Fibroblast of lung (primary cell): ENCODE measurements around the gene TYSND1. TPM values are rescaled to one million over a fixed set of nuclear protein-coding genes. Genes with fewer than 3 reads are reported as not detected.

Experiments
- DNase-seq, 2 donors: peaks; one replicate each; pipeline versions ENCODE4 v3.0.0 to v3.0.0-alpha.2; 2010; ENCODE audit warnings: low read depth in 2 of 2
- H2AFZ ChIP-seq: 2 replicates; pipeline ENCODE4 v1.5.1; 2012; ENCODE audit warnings: low read length, control low read depth, inconsistent platforms
- H3K27ac ChIP-seq: 2 replicates; pipeline ENCODE4 v1.5.1; 2011; ENCODE audit warnings: low read length, control low read depth; ENCODE audit not compliant: insufficient read depth
- H3K27me3 ChIP-seq: 2 replicates; pipeline ENCODE4 v1.5.1; 2011; ENCODE audit warnings: mild to moderate bottlenecking, low read length; ENCODE audit not compliant: control insufficient read depth, insufficient read depth
- H3K36me3 ChIP-seq: 2 replicates; pipeline ENCODE4 v1.5.1; 2011; ENCODE audit warnings: low read length; ENCODE audit not compliant: control insufficient read depth, insufficient read depth
- H3K4me1 ChIP-seq: 2 replicates; pipeline ENCODE4 v1.5.1; 2011; ENCODE audit warnings: low read length; ENCODE audit not compliant: control insufficient read depth, insufficient read depth; ENCODE audit errors: extremely low read depth
- H3K4me2 ChIP-seq: 2 replicates; pipeline ENCODE4 v1.5.1; 2011; ENCODE audit warnings: low read length, control low read depth; ENCODE audit not compliant: insufficient read depth; ENCODE audit errors: extremely low read depth
- H3K4me3 ChIP-seq, 4 experiments: fragments of 200-600 bp in 1 of 4; sonication (generic) in 1 of 4; replicated peaks in 1 of 4; 2 replicates each; pipeline ENCODE4 v1.5.1; 2011 to 2016; ENCODE audit warnings: low read length in 4 of 4, low read depth in 3 of 4, mild to moderate bottlenecking in 3 of 4, control low read depth in 2 of 4, inconsistent platforms in 1 of 4, mixed read lengths in 1 of 4; ENCODE audit not compliant: insufficient read depth in 1 of 4; ENCODE audit errors: control extremely low read depth in 1 of 4
- H3K79me2 ChIP-seq: 2 replicates; pipeline ENCODE4 v1.5.1; 2012; ENCODE audit warnings: mild to moderate bottlenecking, low read length, inconsistent platforms; ENCODE audit not compliant: control insufficient read depth, insufficient read depth
- H3K9ac ChIP-seq: 2 replicates; pipeline ENCODE4 v1.5.1; 2011; ENCODE audit warnings: mild to moderate bottlenecking, low read length, control low read depth; ENCODE audit not compliant: insufficient read depth
- H3K9me3 ChIP-seq: 2 replicates; pipeline ENCODE4 v1.5.1; 2012; ENCODE audit warnings: low read depth, low read length; ENCODE audit not compliant: control insufficient read depth, insufficient read depth
- H4K20me1 ChIP-seq: 2 replicates; pipeline ENCODE4 v1.5.1; 2011; ENCODE audit warnings: low read length; ENCODE audit not compliant: control insufficient read depth, insufficient read depth; ENCODE audit errors: extremely low read depth
- EZH2 ChIP-seq: IDR thresholded peaks from 2 replicates; pipeline ENCODE4 v1.5.1; 2012; ENCODE audit warnings: low read length, control low read depth, mild to moderate bottlenecking; ENCODE audit errors: missing control alignments
- polyA plus RNA-seq, 2 donors: library from polyadenylated mRNA; depleted of rRNA in 1 of 2; stranded (reverse) in 1 of 2; unstranded in 1 of 2; fragments of >200 nt; gene quantifications; 2 replicates each; pipeline ENCODE4 v1.2.1, GENCODE V29; 2011 to 2012; ENCODE audit warnings: missing spikeins in 1 of 2
- total RNA-seq: library from RNA; depleted of rRNA; stranded (reverse); fragments of >200 nt; gene quantifications from 2 replicates; pipeline ENCODE4 v1.2.1, GENCODE V29; 2014
- TF ChIP-seq, protein P1 (sequence below), 2 donors: IDR thresholded peaks in 1 of 2; conservative IDR thresholded peaks in 1 of 2; 1 replicate in 1 of 2; 2 replicates in 1 of 2; pipeline ENCODE4 v1.5.1; 2011 to 2012; ENCODE audit warnings: low read length in 2 of 2, control low read depth in 1 of 2, inconsistent platforms in 1 of 2, low read depth in 1 of 2, mild to moderate bottlenecking in 1 of 2

TYSND1 gene
- total and polyA plus RNA-seq, 2 donors (not counting 1 experiment from before 2014, with no cell fraction given) = 2.4 to 15.5 TPM

DNA sequence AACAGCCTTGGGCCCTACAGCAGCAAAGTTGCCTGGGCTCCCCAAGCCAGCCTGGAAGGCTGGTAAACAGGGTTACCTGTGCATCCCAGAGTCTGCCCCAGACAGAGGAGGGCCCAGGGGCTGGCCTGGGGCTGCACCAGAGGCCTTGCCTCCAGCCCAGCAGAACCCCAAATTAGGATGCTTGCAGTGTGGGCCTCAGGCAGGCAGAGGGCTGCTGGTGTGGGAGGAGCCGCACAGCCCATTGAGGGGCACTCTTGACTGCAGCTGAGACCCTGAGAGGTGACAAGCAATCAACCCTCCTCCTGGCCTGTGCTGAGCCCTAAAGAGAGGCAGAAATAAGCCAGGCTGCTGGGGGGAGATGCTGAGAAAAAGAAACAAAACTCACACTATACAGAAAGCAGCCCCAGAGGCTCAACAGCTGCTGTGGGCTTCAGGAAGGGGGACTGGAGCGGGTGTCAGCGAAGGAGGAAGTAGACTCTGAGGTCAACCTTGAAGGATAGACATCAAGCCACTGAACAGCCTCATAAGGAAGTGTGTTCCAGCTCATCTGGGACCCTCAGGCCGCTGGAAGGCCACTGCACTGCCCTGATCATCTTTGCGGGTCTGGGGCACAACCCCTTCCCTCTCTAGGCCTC lies 20.5 kb downstream of the TYSND1 start:
- no peaks in the 10 kb centered on the region for H3K27me3 ChIP-seq
- no peak for DNase-seq
- H3K36me3 ChIP-seq = peaks cover 2% of the 10 kb centered on the region
- no peaks in the 10 kb centered on the region for H3K9me3 ChIP-seq
- TF ChIP-seq, protein P1, sequence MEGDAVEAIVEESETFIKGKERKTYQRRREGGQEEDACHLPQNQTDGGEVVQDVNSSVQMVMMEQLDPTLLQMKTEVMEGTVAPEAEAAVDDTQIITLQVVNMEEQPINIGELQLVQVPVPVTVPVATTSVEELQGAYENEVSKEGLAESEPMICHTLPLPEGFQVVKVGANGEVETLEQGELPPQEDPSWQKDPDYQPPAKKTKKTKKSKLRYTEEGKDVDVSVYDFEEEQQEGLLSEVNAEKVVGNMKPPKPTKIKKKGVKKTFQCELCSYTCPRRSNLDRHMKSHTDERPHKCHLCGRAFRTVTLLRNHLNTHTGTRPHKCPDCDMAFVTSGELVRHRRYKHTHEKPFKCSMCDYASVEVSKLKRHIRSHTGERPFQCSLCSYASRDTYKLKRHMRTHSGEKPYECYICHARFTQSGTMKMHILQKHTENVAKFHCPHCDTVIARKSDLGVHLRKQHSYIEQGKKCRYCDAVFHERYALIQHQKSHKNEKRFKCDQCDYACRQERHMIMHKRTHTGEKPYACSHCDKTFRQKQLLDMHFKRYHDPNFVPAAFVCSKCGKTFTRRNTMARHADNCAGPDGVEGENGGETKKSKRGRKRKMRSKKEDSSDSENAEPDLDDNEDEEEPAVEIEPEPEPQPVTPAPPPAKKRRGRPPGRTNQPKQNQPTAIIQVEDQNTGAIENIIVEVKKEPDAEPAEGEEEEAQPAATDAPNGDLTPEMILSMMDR (conservative IDR thresholded peaks at IDR 0.05 in 1 of 2, IDR thresholded peaks at IDR 0.05 in 1 of 2; ENCODE audit: low read depth in 1 of 2, low read length in 2 of 2) = no peak
- no peak for TF ChIP-seq EZH2
- no peak overlapping the region for H3K4me2 ChIP-seq
- no peak overlapping the region for H3K9ac ChIP-seq
- no peaks in the 10 kb centered on the region for H3K79me2 ChIP-seq
- H3K4me3 ChIP-seq = no peak overlapping the region
- H3K27ac ChIP-seq = no peak overlapping the region
- peaks cover 2% of the 10 kb centered on the region for H3K4me1 ChIP-seq
- H2AFZ ChIP-seq = no peak overlapping the region
- H4K20me1 ChIP-seq = no peaks in the 10 kb centered on the region

DNA sequence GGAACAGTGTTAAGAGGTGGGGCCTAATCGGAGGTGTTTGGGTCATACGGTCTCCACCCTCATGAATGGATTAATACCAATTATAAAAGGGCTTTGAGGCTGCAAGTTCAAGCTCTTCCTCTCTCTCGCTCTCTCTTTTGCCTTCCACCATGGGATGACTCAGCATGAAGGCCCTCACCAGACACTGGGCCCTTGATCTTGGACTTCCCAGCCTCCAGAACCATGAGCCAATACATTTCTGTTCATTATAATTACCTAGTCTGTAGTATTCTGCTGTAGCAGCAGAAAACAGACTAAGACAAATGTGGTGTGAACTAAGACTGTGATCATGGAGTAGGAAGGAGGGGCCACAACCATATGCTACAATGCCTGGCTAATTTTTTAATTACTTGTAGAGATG lies 21.6 kb downstream of the TYSND1 start:
- Histone ChIP-seq H3K4me3 (no peak overlapping the region), H2AFZ (no peak overlapping the region), H3K79me2 (no peaks in the 10 kb centered on the region), H3K4me1 (no peaks in the 10 kb centered on the region), H3K36me3 (peaks cover 5% of the 10 kb centered on the region), H3K4me2 (no peak overlapping the region), H4K20me1 (no peaks in the 10 kb centered on the region), H3K9me3 (no peaks in the 10 kb centered on the region), H3K9ac (no peak overlapping the region), H3K27ac (no peak overlapping the region), H3K27me3 (no peaks in the 10 kb centered on the region)
- DNase-seq = no peak
- TF ChIP-seq, protein P1 (conservative IDR thresholded peaks at IDR 0.05 in 1 of 2, IDR thresholded peaks at IDR 0.05 in 1 of 2; ENCODE audit: low read depth in 1 of 2, low read length in 2 of 2) = no peak
- no peak for TF ChIP-seq EZH2

- Histone ChIP-seq H3K27ac (no peak overlapping the region), H2AFZ (no peak overlapping the region), H3K27me3 (no peaks in the 10 kb centered on the region), H3K4me2 (no peak overlapping the region), H3K4me1 (no peaks in the 10 kb centered on the region), H3K9me3 (no peaks in the 10 kb centered on the region), H3K4me3 (no peak overlapping the region), H3K79me2 (no peaks in the 10 kb centered on the region), H3K36me3 (peaks cover 5% of the 10 kb centered on the region), H3K9ac (no peak overlapping the region), H4K20me1 (no peaks in the 10 kb centered on the region)
- no peak for DNase-seq
- TF ChIP-seq, protein P1 (conservative IDR thresholded peaks at IDR 0.05 in 1 of 2, IDR thresholded peaks at IDR 0.05 in 1 of 2; ENCODE audit: low read depth in 1 of 2, low read length in 2 of 2) = no peak
- no peak for TF ChIP-seq EZH2
These were observed 22.1 kb downstream of the TYSND1 start for GRCh38 chr10:70124415-70124814.
